ENCODE data around the gene UCP2.

Gene UCP2

GRCh38 chr11:73980001-73980961 lies 2.4 kb downstream of the UCP2 start:
- Mint-ChIP-seq H3K36me3 (ENCODE audit: low read depth) (peaks cover 17% of the 10 kb centered on the region), H3K27ac (peak overlapping the region in 2 of 3 experiments; percentile 28 to 74), H3K4me3 (peak overlapping the region; percentile 91 to 97 (median 93)), H3K27me3 (ENCODE audit: low read depth) (peaks cover 7% of the 10 kb centered on the region), H3K4me1 (peaks cover 40% of the 10 kb centered on the region), H3K9me3 (no peaks in the 10 kb centered on the region)
- no peak for TF ChIP-seq CTCF (IDR thresholded peaks at IDR 0.05; ENCODE audit: unreplicated experiment in 3 of 3)

GRCh38 chr11:73978576-73979086 lies 4.0 kb downstream of the UCP2 start:
- TF ChIP-seq CTCF (IDR thresholded peaks at IDR 0.05; ENCODE audit: unreplicated experiment in 3 of 3), result no peak
- H3K36me3 Mint-ChIP-seq (ENCODE audit: low read depth), result peaks cover 18% of the 10 kb centered on the region
- H3K27ac Mint-ChIP-seq, result peak overlapping the region in 1 of 3 experiments; percentile 4

GRCh38 chr11:73977856-73978519 lies 4.7 kb downstream of the UCP2 start:
- no peak overlapping the region for H3K27ac Mint-ChIP-seq
- H3K4me1 Mint-ChIP-seq, result peaks cover 32% of the 10 kb centered on the region
- no peak overlapping the region for H3K4me3 Mint-ChIP-seq
- H3K9me3 Mint-ChIP-seq, result no peaks in the 10 kb centered on the region
- H3K27me3 Mint-ChIP-seq (ENCODE audit: low read depth), result peaks cover 2% of the 10 kb centered on the region
- TF ChIP-seq CTCF (IDR thresholded peaks at IDR 0.05; ENCODE audit: unreplicated experiment in 3 of 3), result no peak
- peaks cover 18% of the 10 kb centered on the region for H3K36me3 Mint-ChIP-seq (ENCODE audit: low read depth)

More at GRCh38 chr11:73978576-73979086, 4.0 kb downstream of the UCP2 start:
- Mint-ChIP-seq H3K4me3 (peak overlapping the region in 1 of 3 experiments; percentile 69), H3K4me1 (peaks cover 34% of the 10 kb centered on the region), H3K9me3 (no peaks in the 10 kb centered on the region), H3K27me3 (ENCODE audit: low read depth) (peaks cover 4% of the 10 kb centered on the region)

- no peak overlapping the region for H3K4me3 Mint-ChIP-seq
- TF ChIP-seq CTCF (IDR thresholded peaks at IDR 0.05; ENCODE audit: unreplicated experiment in 3 of 3), result no peak
- peaks cover 23% of the 10 kb centered on the region for H3K4me1 Mint-ChIP-seq
- no peak overlapping the region for H3K27ac Mint-ChIP-seq
- H3K9me3 Mint-ChIP-seq, result no peaks in the 10 kb centered on the region
- no peaks in the 10 kb centered on the region for H3K27me3 Mint-ChIP-seq (ENCODE audit: low read depth)
- H3K36me3 Mint-ChIP-seq (ENCODE audit: low read depth), result peaks cover 18% of the 10 kb centered on the region
Observed at GRCh38 chr11:73976451-73977151, 6.0 kb downstream of the UCP2 start.

- Mint-ChIP-seq H3K4me1 (peaks cover 12% of the 10 kb centered on the region), H3K27me3 (ENCODE audit: low read depth) (no peaks in the 10 kb centered on the region), H3K4me3 (no peak overlapping the region), H3K36me3 (ENCODE audit: low read depth) (peaks cover 18% of the 10 kb centered on the region), H3K27ac (no peak overlapping the region), H3K9me3 (no peaks in the 10 kb centered on the region)
- TF ChIP-seq CTCF (IDR thresholded peaks at IDR 0.05; ENCODE audit: unreplicated experiment in 3 of 3), result no peak
Observed at GRCh38 chr11:73975479-73975757, 7.2 kb downstream of the UCP2 start.
